GM18520 (cell line): ENCODE data around the gene CCDC174.

Experiments
- ATAC-seq: cut with Tn5 transposase; IDR thresholded peaks from one replicate; pipeline ENCODE4 v1.9.1; 2021; ENCODE audit not compliant: unreplicated experiment

Gene CCDC174

DNA sequence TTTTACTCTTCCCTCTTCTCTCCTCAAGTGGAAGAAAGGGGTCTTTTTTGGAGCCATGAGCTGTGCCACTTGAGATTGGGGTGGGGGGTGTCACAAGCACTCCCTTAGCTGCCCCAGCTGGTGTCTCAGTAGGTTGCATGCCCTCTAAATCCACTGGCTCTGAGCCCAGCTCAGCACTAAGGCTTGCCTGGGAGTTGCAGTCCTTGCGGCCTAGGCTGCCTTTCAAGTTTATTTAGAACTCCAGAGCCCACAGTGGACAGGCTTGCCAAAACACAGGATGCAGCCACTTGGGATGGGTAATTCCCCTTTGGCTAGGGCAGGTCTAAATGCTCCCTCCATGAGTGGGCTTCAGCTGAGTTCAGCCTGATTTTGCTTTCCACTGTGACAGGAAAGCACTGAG lies 48.1 kb downstream of the CCDC174 start:
- no peak for ATAC-seq

DNA sequence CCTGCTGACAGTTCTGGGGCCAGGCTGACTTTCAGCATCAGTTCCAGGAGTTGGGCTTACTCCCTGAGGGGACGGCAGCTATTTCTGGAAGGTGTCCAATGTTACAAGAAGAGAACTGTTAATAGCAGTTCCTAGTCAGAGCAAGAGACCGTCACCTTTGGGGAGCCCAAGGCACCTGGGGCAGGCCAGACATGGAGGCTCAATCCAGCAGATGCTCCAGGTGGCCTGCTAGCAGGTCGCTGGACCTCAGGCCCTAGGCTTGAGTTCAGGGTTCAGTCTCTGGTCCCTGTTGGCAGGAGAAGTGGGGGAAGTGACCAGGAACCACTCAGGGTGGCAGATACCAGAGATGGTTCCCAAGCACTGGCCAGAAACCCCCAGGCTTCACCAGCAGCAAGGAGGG lies 49.3 kb downstream of the CCDC174 start:
- no peak for ATAC-seq

DNA sequence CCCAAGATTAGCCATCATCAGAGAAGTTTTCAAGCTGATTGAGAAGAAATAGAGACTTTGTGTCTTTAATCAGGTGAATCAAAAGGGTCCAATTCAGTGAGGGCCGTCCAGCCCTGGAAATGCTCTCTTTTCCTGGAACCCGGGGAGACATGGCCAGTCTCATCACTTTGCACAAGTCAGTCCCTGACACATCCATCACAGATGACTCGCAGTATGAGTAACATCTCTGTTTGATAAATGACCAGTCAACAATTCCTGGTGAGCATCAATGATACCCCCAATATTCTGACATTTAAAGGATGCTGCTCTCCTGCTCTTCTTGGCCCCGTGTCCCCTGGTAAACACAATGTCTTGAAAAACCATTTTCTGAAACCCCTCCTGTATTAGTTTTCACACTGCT lies 50.1 kb downstream of the CCDC174 start:
- ATAC-seq: no peak

DNA sequence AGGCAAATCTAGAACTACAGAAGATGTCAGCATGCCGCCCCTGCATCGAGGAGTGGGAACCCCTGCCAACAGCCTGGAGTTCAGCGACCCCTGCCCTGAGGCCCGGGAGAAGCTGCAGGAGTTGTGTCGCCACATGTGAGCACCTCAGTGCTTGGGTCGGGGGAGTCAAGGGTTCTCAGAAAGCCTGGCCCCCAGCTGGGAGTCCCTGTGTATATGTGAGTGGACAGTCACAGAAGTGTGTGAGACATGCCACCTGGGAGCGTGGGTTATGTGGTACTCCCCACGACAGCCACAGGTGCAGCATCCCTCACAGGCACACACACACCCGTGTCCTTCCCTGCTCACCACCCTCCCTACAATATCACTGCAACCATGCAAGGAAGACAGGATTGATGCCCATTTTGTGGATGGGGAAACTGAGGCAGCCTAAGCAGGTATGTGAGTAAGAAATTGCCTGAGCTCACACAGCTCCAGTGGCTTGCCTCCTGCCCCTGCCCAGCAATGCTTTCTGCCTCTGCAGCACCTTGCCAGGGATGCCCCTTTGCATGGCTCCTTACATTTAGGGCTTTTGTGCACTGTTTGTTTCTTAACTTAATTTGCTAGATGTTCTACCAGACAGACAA lies 51.7 kb downstream of the CCDC174 start:
- ATAC-seq: no peak

DNA sequence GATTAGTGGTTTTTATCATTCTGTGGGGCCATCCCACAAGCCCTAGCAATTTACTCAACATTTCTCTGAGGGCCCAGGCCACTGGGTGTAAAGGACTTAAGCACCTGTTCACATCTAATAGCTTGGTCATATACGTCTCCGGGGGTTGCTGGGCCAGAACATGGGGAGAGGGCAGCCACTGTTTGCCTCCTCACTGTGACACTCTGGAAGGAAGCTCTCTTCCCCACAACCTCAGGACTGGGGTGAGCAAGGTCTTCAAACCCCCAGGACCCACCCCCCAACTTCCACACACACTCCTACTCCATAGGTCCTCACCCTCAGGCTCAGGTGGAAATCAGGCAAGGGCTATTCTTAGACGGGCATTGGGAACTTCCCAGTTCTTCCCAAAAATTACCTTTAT lies 52.2 kb downstream of the CCDC174 start:
- no peak for ATAC-seq

DNA sequence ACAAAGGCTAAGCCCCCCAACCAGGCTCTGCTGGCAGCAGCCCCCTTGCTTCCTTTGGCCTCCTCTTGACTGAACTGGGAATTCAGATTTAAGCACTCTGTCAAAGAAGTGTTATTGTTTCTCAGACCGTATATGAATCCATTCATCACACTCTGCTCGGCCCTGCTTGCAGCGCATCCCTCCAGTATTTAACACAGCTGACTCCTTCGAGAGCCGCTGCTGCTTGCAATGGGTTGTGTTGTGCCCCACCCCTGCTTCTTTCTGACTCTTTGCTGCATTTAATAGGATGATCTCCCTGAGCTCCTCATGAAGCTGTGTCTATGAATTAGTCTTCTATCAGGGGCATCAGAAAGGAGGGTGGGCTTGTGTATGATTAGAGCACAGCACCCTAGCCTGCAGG lies 54.5 kb downstream of the CCDC174 start:
- no peak for ATAC-seq

DNA sequence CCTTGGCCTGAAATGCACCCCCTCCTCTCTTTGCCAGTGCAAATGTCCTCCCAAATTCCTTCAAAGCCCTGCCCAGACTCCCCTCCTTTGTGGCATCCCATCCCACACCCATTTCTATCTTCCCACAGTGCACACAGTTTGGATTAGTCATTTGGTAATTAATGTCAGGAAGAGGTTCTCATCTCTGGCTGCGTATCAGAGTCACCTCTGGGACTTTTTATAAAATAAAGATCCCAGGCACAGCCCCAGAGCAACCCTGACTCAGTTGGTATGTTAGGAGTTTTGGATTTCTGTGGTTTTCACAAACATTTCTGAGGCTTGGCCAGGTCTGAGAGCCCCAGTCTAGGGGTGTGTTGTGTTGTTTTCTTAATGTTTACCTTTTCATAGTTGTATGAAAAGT lies 65.0 kb downstream of the CCDC174 start:
- ATAC-seq: no peak

DNA sequence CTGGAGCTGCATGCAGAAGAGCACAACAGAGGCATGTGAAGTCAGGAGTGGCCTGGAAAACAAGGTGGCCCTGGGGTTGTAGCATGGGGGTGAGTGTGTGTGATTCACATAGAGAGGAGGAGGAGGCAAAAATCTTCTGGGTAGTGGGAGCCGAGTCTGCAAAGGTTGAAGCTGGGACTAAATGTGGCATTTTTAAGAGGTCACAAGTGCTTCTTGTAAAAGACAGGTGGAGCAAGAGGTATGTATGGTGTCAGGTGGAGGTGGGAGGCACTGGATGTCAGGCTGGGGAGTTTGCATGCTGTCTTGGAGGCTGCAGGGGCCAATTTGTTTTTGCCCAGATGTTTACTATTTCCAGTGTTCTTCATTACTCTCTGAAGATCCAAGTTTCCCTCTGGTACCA lies 65.7 kb downstream of the CCDC174 start:
- no peak for ATAC-seq

DNA sequence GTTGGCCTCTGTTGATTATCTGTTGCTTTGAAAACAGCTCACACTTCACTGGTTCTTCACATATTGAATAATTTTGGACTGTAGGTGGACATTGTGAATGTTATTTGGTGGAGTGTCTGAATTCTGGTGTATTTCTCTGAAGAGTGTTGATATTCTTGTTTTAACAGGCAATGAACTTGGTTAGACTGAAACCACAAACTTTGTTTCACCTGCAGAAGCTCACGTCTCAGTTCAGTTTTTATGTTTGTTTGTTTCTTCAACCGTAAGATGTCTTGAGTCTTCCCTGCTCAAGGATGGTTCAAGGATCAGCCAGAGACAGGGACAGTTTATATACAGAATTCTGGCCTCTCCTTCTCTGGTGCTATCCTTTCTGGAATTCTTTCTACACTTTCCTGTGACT lies 67.0 kb downstream of the CCDC174 start:
- no peak for ATAC-seq

DNA sequence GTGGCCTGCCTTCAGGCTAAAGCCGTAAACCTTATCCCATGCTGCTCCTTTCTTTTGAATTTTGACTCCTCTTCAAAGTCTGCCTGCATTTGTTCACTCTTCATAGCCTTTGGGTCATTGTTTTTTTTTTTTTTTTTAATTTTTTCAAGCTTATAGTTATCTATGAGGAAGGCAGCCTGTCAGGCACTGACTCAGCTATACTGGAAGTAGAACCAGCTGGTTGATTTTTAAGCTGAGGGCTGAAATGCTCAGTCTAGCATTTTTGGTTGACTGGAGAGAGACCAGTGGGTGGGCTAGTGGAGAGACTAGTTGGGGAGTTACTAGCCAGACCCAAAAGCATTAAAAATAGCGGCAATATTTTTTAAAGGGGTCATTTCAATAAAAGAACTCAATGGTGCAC lies 67.4 kb downstream of the CCDC174 start:
- no peak for ATAC-seq

DNA sequence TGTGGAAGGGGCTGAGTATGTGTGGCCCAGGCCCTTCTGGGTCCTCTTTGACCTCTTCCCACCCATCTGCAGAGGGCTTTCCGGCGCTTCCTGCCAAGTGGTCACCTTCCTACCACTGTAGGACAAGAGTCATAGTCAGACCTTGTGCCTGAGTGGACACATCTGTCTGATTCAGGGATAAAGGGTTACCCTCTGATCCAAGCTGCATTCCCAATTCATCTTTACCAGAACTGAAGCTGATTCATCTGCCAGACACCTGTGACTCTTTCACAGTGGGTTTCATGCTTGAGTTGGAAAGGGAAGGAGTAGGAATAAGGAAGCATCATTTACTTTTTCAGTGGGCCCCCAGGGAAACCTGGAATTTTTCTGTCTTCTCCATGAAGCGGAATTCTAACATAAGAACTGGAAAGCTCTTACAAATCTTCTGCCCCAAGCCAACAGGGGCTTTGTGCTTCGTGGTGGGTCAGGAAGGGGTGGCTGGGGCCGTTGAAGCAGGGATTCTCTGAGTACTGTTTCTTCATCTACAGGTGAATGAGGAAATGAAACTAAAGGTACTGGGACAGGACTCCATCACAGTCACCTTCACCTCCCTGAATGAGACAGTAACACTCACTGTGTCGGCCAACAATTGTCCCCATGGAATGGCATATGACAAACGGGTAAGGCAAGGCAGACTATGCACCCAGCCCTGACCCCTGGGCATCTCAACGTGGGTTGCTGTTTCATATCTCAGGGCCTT lies 69.7 kb downstream of the CCDC174 start:
- ATAC-seq: no peak
